GM12878 (cell line): ENCODE results near the gene RASIP1. TPM values are rescaled to one million over a fixed set of nuclear protein-coding genes. Genes with fewer than 3 reads are reported as not detected.
"Not testable (repeated sequence)": the region's sequence is repeated elsewhere in the genome, so short reads cannot be mapped to it uniquely, and the experiment has no call there.

ENCODE experiments used
- ATAC-seq: fragments of 200-7000 bp; cut with Tn5 transposase; 3 replicates; pipeline ENCODE4 v1.9.1; 2020; ENCODE audit warnings: mild to moderate bottlenecking, moderate library complexity
- BruUV-seq: library from RNA; stranded (reverse); fragments of 400-500 nt; replicated peaks from 2 replicates; lab custom pipeline; 2021; lab: Mats Ljungman, UMichigan
- CTCF ChIA-PET: fragments of 300-600 bp; sonication (Branson Sonifier 250); formaldehyde crosslinking; extraction: SDS; loops from one replicate; lab custom pipeline; 2021; ENCODE audit warnings: inconsistent platforms; lab: Yijun Ruan, JAX
- POLR2A ChIA-PET: fragments of 350-600 bp; formaldehyde crosslinking; extraction: SDS; loops from one replicate; lab custom pipeline; 2021; ENCODE audit warnings: inconsistent platforms; lab: Charles Lee
- RAD21 ChIA-PET: fragments of 300-600 bp; sonication (Branson Sonifier 250); formaldehyde crosslinking; loops from one replicate; lab custom pipeline; 2023; ENCODE audit warnings: antibody characterized with exemption; ENCODE audit not compliant: unreplicated experiment; lab: Charles Lee
- SMC1A ChIA-PET: fragments of 300-600 bp; sonication (Branson Sonifier 250); formaldehyde crosslinking; loops from one replicate; lab custom pipeline; 2023; ENCODE audit not compliant: unreplicated experiment, uncharacterized antibody; lab: Charles Lee
- DNase-seq: peaks from one replicate; pipeline ENCODE4 v3.0.0-alpha.2; 2011; ENCODE audit warnings: low read depth, low spot score
- FAIRE-seq: peaks from 3 replicates; lab custom pipeline; 2011; peaks lifted over from hg19 to GRCh38; lab: Jason Lieb, UNC
- H2AFZ ChIP-seq: 2 replicates; pipeline ENCODE4 v1.6.0; 2011; ENCODE audit warnings: low read depth, low read length, control low read depth; ENCODE audit not compliant: control insufficient read depth
- H3K27ac ChIP-seq: 2 replicates; pipeline ENCODE4 v1.5.1; 2011; ENCODE audit warnings: control low read depth; ENCODE audit not compliant: control insufficient read depth, insufficient read depth
- H3K27me3 ChIP-seq, 2 experiments: replicated peaks in 1 of 2; 2 replicates each; pipeline versions ENCODE4 v1.6.0 to v1.6.1; 2011; ENCODE audit warnings: low read length in 1 of 2; ENCODE audit not compliant: control insufficient read depth in 2 of 2, insufficient read depth in 2 of 2
- H3K36me3 ChIP-seq, 2 experiments: 2 replicates each; pipeline ENCODE4 v1.5.1; 2011; ENCODE audit warnings: low read length in 1 of 2; ENCODE audit not compliant: control insufficient read depth in 2 of 2, insufficient read depth in 2 of 2
- H3K4me1 ChIP-seq: 2 replicates; pipeline ENCODE4 v1.6.1; 2011; ENCODE audit warnings: mild to moderate bottlenecking, low read length, moderate library complexity, mixed read lengths; ENCODE audit not compliant: control insufficient read depth, insufficient read depth
- H3K4me2 ChIP-seq: 2 replicates; pipeline ENCODE4 v1.6.0; 2011; ENCODE audit warnings: control low read depth; ENCODE audit not compliant: control insufficient read depth, insufficient read depth
- H3K4me3 ChIP-seq: fragments of 200-600 bp; sonication (generic); 2 replicates; pipeline ENCODE4 v1.5.1; 2016
- H3K79me2 ChIP-seq: 2 replicates; pipeline ENCODE4 v1.6.0; 2011; ENCODE audit warnings: low read length; ENCODE audit not compliant: control insufficient read depth, insufficient read depth
- H3K9ac ChIP-seq: 2 replicates; pipeline ENCODE4 v1.8.0; 2011; ENCODE audit warnings: low read length, control low read depth, mixed read lengths; ENCODE audit not compliant: control insufficient read depth, insufficient read depth
- H3K9me3 ChIP-seq: replicated peaks from 3 replicates; pipeline ENCODE4 v1.5.1; 2011; ENCODE audit warnings: mild to moderate bottlenecking, low read length; ENCODE audit not compliant: control insufficient read depth, insufficient read depth
- H4K20me1 ChIP-seq: 2 replicates; pipeline ENCODE4 v1.6.0; 2011; ENCODE audit not compliant: control insufficient read depth, insufficient read depth
- CEBPB ChIP-seq, 2 experiments: fragments of 150-350 bp in 1 of 2; IDR thresholded peaks; 2 replicates each; pipeline ENCODE4 v1.6.1; 2012 to 2014; ENCODE audit warnings: low read depth in 2 of 2, low read length in 2 of 2, borderline replicate concordance in 1 of 2, inconsistent platforms in 1 of 2
- FOXK2 ChIP-seq: fragments of 450-650 bp; IDR thresholded peaks from 2 replicates; pipeline ENCODE4 v1.6.1; 2017; ENCODE audit warnings: mild to moderate bottlenecking, moderate library complexity
- HCFC1 ChIP-seq: fragments of 150-350 bp; IDR thresholded peaks from 2 replicates; pipeline ENCODE4 v1.6.1; 2014; ENCODE audit warnings: low read length
- IRF4 ChIP-seq: IDR thresholded peaks from 2 replicates; pipeline ENCODE4 v1.6.1; 2011; ENCODE audit warnings: low read depth, low read length
- MTA3 ChIP-seq: IDR thresholded peaks from 2 replicates; pipeline ENCODE4 v1.6.1; 2012; ENCODE audit warnings: low read length, inconsistent platforms, borderline replicate concordance
- NFIC ChIP-seq: IDR thresholded peaks from 2 replicates; pipeline ENCODE4 v1.6.1; 2012; ENCODE audit warnings: low read depth, mild to moderate bottlenecking, inconsistent platforms, low read length, moderate library complexity
- PAX5 ChIP-seq: IDR thresholded peaks from 2 replicates; pipeline ENCODE4 v1.6.1; 2011; ENCODE audit warnings: low read depth, low read length, borderline replicate concordance
- POLR2AphosphoS5 ChIP-seq: IDR thresholded peaks from 2 replicates; pipeline ENCODE4 v1.6.1; 2011; ENCODE audit warnings: mild to moderate bottlenecking, low read length, inconsistent platforms
- SMAD5 ChIP-seq: IDR thresholded peaks from 2 replicates; pipeline ENCODE4 v1.6.1; 2016; ENCODE audit warnings: antibody characterized with exemption, low read depth
- YY1 ChIP-seq: IDR thresholded peaks from 2 replicates; pipeline ENCODE4 v1.6.1; 2011; ENCODE audit warnings: low read depth, mild to moderate bottlenecking, low read length
- WGBS: methylation state at CpG from one replicate; pipeline ENCODE4 v1.1.6; 2016; ENCODE audit warnings: low lambda C conversion rate; ENCODE audit not compliant: insufficient replicate concordance, insufficient coverage; ENCODE audit errors: missing lambda C conversion rate; 5-methylcytosine and 5-hydroxymethylcytosine counted together
- in situ Hi-C: fragments of 300-500 bp; cut with MboI; formaldehyde crosslinking; loops from 9 replicates; pipeline ENCODE4 v1.14.3; 2018; ENCODE audit warnings: mixed read lengths
- intact Hi-C: fragments of 100-400 bp; cut with micrococcal nuclease; formaldehyde crosslinking; loops from one replicate; pipeline ENCODE4 v1.14.2; 2022; ENCODE audit not compliant: unreplicated experiment
- polyA plus RNA-seq, 11 experiments: library from polyadenylated mRNA; depleted of rRNA in 4 of 11; unstranded in 6 of 11; stranded (reverse) in 5 of 11; fragments of >200 nt; fragmentation: Nextera tagmentation in 4 of 11; fragmentation: Illumina TruSeq in 1 of 11; extraction: Ambion mirVana in 4 of 11; extraction: Trizol in 1 of 11; gene quantifications; 1 replicate in 1 of 11; 2 replicates in 10 of 11; pipeline versions ENCODE4 v1.2.1 to v1.2.3, GENCODE V29; 2011 to 2016; ENCODE audit warnings: inconsistent platforms in 2 of 11, missing spikeins in 2 of 11, low read depth in 1 of 11
- total RNA-seq, 4 experiments: library from RNA; depleted of rRNA in 3 of 4; stranded (reverse); fragments of >200 nt in 3 of 4; fragmentation: Illumina TruSeq in 1 of 4; extraction: Trizol in 1 of 4; gene quantifications; 2 replicates each; pipeline versions ENCODE4 v1.2.1 to v1.2.3, GENCODE V29; 2013 to 2021
- TF ChIP-seq, protein P1 (sequence below): fragments of 450-650 bp; IDR thresholded peaks from 2 replicates; pipeline ENCODE4 v1.6.1; 2016; ENCODE audit warnings: mild to moderate bottlenecking
- TF ChIP-seq, protein P2 (sequence below): fragments of 450-650 bp; IDR thresholded peaks from 2 replicates; pipeline ENCODE4 v1.6.1; 2018; ENCODE audit warnings: borderline replicate concordance, mild to moderate bottlenecking; ENCODE audit not compliant: partially characterized antibody

The RASIP1 gene
- total and polyA plus RNA-seq, 10 of the 15 experiments (the other 5 are each of a cell fraction or from before 2014, with no cell fraction given): 0.08 TPM; not detected in 9

DNA sequence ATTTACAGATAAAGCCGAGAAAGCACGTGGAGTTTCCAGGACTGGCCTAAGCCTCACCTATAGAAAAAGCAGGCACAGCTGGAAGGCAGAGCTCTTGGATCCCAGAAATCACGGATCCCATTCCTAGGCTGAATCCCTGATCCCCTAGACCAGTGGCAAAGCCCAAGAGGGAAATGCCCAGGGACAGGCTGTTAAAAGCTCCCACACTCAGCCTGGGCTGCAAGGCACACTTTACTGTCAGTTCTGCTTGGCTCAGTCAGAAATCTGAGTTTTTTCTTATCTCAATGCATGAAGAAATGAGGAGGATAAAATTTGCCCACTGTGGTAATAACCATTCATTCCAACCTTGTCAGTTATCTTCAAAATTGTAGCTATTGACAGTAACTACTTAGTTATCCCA is 52.6 kb downstream of the RASIP1 start:
- no peak for FAIRE-seq
- Histone ChIP-seq H3K36me3 (no peaks in the 10 kb centered on the region), H3K27me3 (no peaks in the 10 kb centered on the region; a peak in 1 of 4 replicates), H3K4me3 (no peak overlapping the region), H4K20me1 (no peaks in the 10 kb centered on the region), H3K9ac (no peak overlapping the region), H3K79me2 (no peaks in the 10 kb centered on the region), H3K4me2 (no peak overlapping the region), H3K27ac (no peak overlapping the region), H3K9me3 (no peaks in the 10 kb centered on the region), H3K4me1 (no peaks in the 10 kb centered on the region), H2AFZ (no peak overlapping the region)
- ChIA-PET RAD21 (no interaction called here), POLR2A (no interaction called here), CTCF (no interaction called here), SMC1A (no interaction called here)
- DNase-seq: no peak
- BruUV-seq: no TSS peak
- 5% methylated on average over 3 of the region's 3 CpGs for WGBS
- in situ Hi-C loops: no loop called here
- intact Hi-C loops: no loop called here
- no peak for TF ChIP-seq PAX5
- TF ChIP-seq YY1: no peak
- TF ChIP-seq MTA3: no peak
- no peak for TF ChIP-seq POLR2AphosphoS5
- TF ChIP-seq HCFC1: no peak
- TF ChIP-seq, protein P1, sequence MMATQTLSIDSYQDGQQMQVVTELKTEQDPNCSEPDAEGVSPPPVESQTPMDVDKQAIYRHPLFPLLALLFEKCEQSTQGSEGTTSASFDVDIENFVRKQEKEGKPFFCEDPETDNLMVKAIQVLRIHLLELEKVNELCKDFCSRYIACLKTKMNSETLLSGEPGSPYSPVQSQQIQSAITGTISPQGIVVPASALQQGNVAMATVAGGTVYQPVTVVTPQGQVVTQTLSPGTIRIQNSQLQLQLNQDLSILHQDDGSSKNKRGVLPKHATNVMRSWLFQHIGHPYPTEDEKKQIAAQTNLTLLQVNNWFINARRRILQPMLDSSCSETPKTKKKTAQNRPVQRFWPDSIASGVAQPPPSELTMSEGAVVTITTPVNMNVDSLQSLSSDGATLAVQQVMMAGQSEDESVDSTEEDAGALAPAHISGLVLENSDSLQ: no peak
- TF ChIP-seq, protein P2, sequence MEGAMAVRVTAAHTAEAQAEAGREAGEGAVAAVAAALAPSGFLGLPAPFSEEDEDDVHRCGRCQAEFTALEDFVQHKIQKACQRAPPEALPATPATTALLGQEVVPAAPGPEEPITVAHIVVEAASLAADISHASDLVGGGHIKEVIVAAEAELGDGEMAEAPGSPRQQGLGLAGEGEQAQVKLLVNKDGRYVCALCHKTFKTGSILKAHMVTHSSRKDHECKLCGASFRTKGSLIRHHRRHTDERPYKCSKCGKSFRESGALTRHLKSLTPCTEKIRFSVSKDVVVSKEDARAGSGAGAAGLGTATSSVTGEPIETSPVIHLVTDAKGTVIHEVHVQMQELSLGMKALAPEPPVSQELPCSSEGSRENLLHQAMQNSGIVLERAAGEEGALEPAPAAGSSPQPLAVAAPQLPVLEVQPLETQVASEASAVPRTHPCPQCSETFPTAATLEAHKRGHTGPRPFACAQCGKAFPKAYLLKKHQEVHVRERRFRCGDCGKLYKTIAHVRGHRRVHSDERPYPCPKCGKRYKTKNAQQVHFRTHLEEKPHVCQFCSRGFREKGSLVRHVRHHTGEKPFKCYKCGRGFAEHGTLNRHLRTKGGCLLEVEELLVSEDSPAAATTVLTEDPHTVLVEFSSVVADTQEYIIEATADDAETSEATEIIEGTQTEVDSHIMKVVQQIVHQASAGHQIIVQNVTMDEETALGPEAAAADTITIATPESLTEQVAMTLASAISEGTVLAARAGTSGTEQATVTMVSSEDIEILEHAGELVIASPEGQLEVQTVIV: no peak
- no peak for TF ChIP-seq CEBPB (IDR thresholded peaks at IDR 0.05; ENCODE audit: borderline replicate concordance in 1 of 2, low read depth in 2 of 2, low read length in 2 of 2)
- no peak for TF ChIP-seq NFIC
- no peak for TF ChIP-seq FOXK2
- TF ChIP-seq SMAD5: no peak
- no peak for TF ChIP-seq IRF4
- ATAC-seq: no peak

DNA sequence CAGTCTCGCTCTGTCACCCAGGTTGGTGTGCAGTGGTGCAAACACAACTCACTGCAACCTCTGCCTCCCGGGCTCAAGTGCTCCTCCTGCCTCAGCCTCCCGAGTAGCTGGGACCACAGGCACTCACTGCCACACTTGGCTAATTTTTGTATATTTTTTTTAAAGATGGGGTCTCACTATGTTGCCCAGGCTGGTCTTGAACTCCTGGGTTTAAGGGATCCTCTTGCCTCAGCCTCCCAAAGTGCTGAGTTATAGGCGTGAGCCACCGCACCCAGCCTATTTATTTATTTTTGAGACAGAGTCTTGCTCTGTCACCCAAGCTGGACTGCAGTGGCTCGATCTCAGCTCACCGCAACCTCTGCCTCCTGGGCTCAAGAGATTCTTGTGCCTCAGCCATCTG is 53.8 kb downstream of the RASIP1 start:
- DNase-seq, H3K4me1 ChIP-seq, RAD21 ChIA-PET, ATAC-seq, intact Hi-C loops, H4K20me1 ChIP-seq, H3K36me3 ChIP-seq, H3K27me3 ChIP-seq, H3K27ac ChIP-seq, H3K4me2 ChIP-seq, FAIRE-seq, H3K4me3 ChIP-seq, H3K9ac ChIP-seq, in situ Hi-C loops, H3K9me3 ChIP-seq, BruUV-seq, SMC1A ChIA-PET, H2AFZ ChIP-seq, H3K79me2 ChIP-seq, POLR2A ChIA-PET, CTCF ChIA-PET: not testable (repeated sequence)
- 58% methylated on average over 7 of the region's 7 CpGs for WGBS
